ENCODE measurements around the gene GXYLT1.
"Not testable (repeated sequence)": the region's sequence is repeated elsewhere in the genome, so short reads cannot be mapped to it uniquely, and the experiment has no call there.

The GXYLT1 gene

GRCh38 chr12:42091769-42092168, 52.9 kb downstream of the GXYLT1 start:
- DNase-seq, result no peak

GRCh38 chr12:42090899-42091298, 53.8 kb downstream of the GXYLT1 start:
- DNase-seq, result no peak

GRCh38 chr12:42086031-42086430, 58.6 kb downstream of the GXYLT1 start:
- DNase-seq, result no peak

- DNase-seq, result no peak
These were observed 59.1 kb downstream of the GXYLT1 start for GRCh38 chr12:42085594-42085993.

- no peak for DNase-seq
These were observed 60.2 kb downstream of the GXYLT1 start for GRCh38 chr12:42084522-42084921.

GRCh38 chr12:42076976-42077375, 67.7 kb downstream of the GXYLT1 start:
- no peak for DNase-seq

- no peak for DNase-seq
These were observed 74.6 kb downstream of the GXYLT1 start for GRCh38 chr12:42070036-42070435.

- no peak for DNase-seq
These were observed 85.5 kb downstream of the GXYLT1 start for GRCh38 chr12:42059127-42059526.

- no peak for DNase-seq
These were observed 88.5 kb downstream of the GXYLT1 start for GRCh38 chr12:42056130-42056529.

- DNase-seq, result no peak
These were observed 91.2 kb downstream of the GXYLT1 start for GRCh38 chr12:42053456-42053855.

GRCh38 chr12:42048980-42049379, 95.7 kb downstream of the GXYLT1 start:
- not testable (repeated sequence) for DNase-seq

GRCh38 chr12:42039577-42039976, 105.1 kb downstream of the GXYLT1 start:
- no peak for DNase-seq

- DNase-seq, result no peak
These were observed 105.5 kb downstream of the GXYLT1 start for GRCh38 chr12:42039176-42039575.

- DNase-seq, result no peak
These were observed 112.7 kb downstream of the GXYLT1 start for GRCh38 chr12:42031847-42032564.

All from cortex of kidney (tissue), 1 donor.